GM23248 (cell line): ENCODE results near the gene GALNT2.

Experiments used
- EZH2 ChIP-seq: fragments of 200-600 bp; sonication (generic); IDR thresholded peaks from 2 replicates; pipeline ENCODE4 v1.6.1; 2018; ENCODE audit warnings: antibody characterized with exemption, mild to moderate bottlenecking; ENCODE audit not compliant: insufficient read depth, poor library complexity, severe bottlenecking
- EZH2phosphoT487 ChIP-seq: fragments of 200-600 bp; sonication (generic); IDR thresholded peaks from 2 replicates; pipeline ENCODE4 v1.6.1; 2018; ENCODE audit warnings: antibody characterized with exemption, moderate library complexity, mild to moderate bottlenecking, low read depth; ENCODE audit not compliant: insufficient read depth

GRCh38 chr1:230029244-230029941, 37.6 kb upstream of the GALNT2 start:
- TF ChIP-seq EZH2phosphoT487, result no peak
- no peak for TF ChIP-seq EZH2
